HG02623 (cell line): ENCODE results near the gene CBLN3.

ENCODE experiments used
- ATAC-seq: cut with Tn5 transposase; IDR thresholded peaks from one replicate; pipeline ENCODE4 v1.9.1; 2021; ENCODE audit warnings: moderate library complexity; ENCODE audit not compliant: unreplicated experiment

CBLN3 gene

GRCh38 chr14:24385524-24385923 is 43.9 kb downstream of the CBLN3 start:
- ATAC-seq, result no peak

GRCh38 chr14:24384169-24384568 is 45.3 kb downstream of the CBLN3 start:
- ATAC-seq, result no peak

DNA sequence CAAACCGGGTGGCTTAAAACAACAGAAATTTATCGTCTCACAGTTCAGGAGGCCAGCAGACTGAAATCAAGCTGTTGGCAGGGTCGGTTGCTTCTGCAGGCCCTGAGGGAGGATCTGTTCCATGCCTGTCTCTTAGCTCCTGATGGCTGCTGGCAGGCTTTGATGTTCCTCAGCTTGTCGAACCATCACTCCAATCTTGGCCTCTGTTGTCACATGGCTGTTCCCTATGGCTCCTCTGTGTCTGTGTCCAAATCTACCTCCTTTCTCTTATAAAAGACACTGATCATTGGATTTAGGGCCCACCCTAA is 47.5 kb downstream of the CBLN3 start:
- ATAC-seq, result no peak

DNA sequence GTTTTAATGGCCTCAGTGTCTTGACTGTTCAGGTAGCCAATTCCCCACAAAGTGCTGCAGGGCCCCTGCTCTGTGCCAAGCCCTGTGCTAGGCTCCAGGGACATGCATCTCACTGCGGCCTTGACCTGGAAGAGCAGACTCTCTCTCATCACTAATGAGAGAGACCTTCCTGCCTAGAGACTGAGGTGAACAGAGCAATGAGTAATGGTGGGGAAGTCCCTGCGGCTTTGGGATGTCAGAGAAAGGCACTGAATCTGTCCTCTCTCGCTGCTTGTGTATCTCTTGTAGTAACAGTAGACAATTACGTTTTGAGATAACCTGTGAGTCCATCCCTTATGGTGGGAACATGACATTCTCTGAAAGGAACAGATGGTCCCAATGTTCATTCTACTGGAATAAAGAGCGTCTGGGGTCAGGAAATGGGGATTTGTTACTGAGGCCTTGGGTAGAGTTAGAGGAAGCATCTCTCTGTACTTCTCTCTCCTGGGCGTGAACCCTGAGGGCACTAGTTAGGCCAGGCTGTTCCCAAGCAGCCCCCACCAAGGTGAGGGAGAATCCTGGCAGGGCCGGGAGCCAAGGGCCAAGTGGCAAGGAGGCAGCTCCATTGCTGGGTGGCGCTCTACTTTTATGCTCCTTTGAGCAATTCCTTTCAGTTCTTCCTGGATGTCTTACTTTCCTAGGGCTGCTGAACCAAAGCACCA is 48.0 kb downstream of the CBLN3 start:
- no peak for ATAC-seq

DNA sequence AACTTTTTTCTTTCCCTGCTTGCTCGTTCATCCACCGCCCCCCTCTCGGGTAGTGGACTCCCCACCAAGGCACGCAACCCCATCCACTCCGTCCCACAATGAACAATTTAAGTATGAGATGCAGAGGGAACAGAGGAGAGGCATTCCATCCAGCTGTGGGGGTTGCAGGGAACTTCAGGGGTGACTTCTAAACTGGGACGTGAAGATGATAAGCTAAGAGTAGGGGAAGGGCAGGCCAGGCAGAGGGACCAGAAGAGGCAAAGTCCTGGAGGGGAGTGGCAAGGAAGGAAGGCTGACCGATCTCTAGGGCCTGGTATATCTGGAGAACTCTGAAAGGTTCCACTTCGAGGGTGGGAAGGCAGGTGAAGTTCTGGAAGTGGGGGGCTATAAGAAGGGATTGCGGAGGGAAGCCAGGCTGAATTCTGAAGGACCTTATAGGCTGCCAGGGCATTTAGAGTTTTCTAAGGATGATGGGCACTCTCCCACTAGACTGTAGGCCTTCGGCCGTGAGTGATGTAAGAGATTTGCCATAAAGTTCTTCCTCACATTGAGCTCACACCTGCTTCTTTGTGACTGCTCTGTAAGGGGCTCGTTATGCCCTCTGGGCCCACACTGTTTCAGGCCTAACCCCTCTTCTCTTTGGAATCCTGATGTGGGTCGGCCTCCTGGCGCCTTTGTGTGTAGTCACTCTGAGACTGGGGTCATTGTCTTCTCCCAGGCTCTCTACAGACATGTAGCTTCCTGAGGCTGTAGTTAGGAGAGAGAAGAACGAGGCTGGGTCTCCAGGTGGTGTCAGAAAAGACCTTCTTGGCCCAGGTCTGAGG is 49.3 kb downstream of the CBLN3 start:
- ATAC-seq, result no peak

DNA sequence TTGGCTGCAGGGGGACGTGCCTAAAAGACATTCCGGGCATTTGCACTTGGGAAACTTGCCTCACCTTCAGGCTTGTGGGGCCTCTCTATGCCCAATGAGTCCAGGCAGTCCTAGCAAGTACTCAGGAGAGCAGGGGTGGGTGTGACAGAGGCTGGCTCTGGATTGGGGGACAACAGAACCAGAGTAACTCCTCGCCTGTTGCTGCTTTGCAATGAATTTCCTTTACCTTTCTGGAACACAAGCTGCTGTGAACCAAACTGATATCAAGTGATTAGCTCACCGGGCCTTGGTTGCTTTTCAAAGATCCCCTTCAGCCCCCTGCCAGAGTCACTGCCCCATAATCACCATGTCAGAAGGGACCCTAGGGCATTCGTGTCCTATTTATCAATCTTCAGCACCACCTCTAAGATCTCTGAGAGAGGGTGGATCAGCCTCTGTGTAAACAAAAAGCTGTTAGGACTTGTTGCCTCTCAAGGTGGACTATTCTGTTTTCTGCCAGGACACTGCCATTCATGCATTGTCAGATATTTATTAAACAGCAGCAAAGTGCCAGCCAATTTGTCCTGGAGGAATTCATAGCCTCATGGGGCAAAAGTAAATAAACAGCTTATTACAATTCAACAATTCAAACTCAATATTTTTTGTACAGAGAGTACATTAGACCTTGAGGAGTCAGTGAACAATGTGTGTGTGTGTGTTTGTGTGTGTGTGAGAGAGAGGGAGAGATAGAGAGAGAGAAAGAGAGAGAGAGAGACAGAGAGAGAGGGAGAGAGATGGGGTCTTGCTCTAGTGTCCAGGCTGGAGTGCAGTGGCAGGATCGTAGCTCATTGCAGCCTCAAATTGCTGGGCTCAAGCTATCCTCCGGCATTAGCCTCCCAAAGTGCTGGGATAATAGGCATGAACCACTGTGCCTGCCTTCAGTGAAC is 50.2 kb downstream of the CBLN3 start:
- ATAC-seq, result no peak

- no peak for ATAC-seq
Measured at GRCh38 chr14:24378327-24378726, 51.1 kb downstream of the CBLN3 start.

DNA sequence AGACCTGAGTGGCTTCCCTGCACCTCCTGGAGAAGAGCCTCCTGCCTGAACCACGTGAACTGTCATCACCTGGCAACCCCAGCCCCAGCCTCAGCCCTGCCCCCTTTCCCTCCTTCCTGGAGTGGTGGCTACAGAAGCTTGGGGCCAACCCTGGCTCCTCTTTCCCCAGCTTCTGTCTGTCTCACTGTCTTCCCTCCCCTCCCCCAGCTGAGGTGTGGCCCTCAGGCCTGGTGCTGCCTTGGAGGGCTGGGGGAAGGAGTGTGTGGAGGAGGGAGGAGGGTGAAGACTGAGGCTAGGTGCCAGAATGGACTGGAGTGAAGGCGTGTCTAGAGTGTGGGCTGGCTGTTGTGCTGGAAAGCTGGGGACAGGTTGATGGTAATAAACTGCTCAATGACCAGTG is 51.8 kb downstream of the CBLN3 start:
- ATAC-seq, result no peak

DNA sequence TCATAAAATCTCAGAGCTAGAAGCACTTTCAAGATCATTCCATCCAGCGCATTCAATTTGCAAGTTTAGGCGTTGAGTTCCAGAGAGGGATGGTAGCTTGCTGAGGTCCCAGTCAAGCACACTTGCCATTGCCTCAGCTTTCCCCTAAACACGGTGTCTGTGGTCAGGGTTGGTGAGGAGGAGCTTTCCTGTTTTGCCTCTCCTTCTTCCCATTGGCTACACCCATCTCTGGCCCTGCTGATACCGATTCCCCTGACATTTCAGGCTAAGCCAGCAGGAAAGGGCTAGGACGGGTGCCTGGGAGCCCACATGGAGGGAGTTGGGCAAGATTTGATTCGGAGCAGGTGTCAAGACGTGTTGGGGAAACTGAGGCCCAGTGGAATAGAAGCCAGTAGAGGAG is 52.3 kb downstream of the CBLN3 start:
- no peak for ATAC-seq
